ENCODE measurements around the gene SELENOS. TPM values are rescaled to one million over a fixed set of nuclear protein-coding genes. Genes with fewer than 3 reads are reported as not detected.

Gene SELENOS
- 47.2 and 74.3 TPM in 2 replicates for total RNA-seq (ENCODE audit: low replicate concordance)
- long read RNA-seq, transcript SELENOS-203 (6 exons, 1,188 nt), result major isoform, 57 of 69 reads
- long read RNA-seq, partial matches to known transcripts, result 3 of 69 reads
- long read RNA-seq, other reads (novel, unspliced or antisense), result 6 of 69 reads

GRCh38 chr15:101277038-101277822, at the start of gene SELENOS:
SELENOS (minus strand) TSS chr15:101277485; CDS start chr15:101277417, 68 bp downstream.
- peak; percentile 92 for DNase-seq (ENCODE audit: extremely low spot score, unreplicated experiment)
- Mint-ChIP-seq H3K36me3 (peaks cover 33% of the 10 kb centered on the region), H3K27me3 (no peaks in the 10 kb centered on the region), H3K4me1 (ENCODE audit: unreplicated experiment) (peaks cover 7% of the 10 kb centered on the region), H3K27ac (peak within 1 kb of the TSS; percentile 98), H3K4me3 (peak within 1 kb of the TSS; percentile 98), H3K9me3 (no peaks in the 10 kb centered on the region)
- TF ChIP-seq CTCF (conservative IDR thresholded peaks at IDR 0.05), result no peak

- H3K4me1 Mint-ChIP-seq (ENCODE audit: unreplicated experiment), result no peaks in the 10 kb centered on the region
- H3K27me3 Mint-ChIP-seq, result peaks cover 25% of the 10 kb centered on the region
- H3K36me3 Mint-ChIP-seq, result no peaks in the 10 kb centered on the region
- H3K27ac Mint-ChIP-seq, result no peak overlapping the region
- DNase-seq (ENCODE audit: extremely low spot score, unreplicated experiment), result no peak
- no peak for TF ChIP-seq CTCF (conservative IDR thresholded peaks at IDR 0.05)
- H3K9me3 Mint-ChIP-seq, result no peaks in the 10 kb centered on the region
- no peak overlapping the region for H3K4me3 Mint-ChIP-seq
These were observed 49.3 kb upstream of the SELENOS start for GRCh38 chr15:101326462-101327146.

- no peaks in the 10 kb centered on the region for H3K4me1 Mint-ChIP-seq (ENCODE audit: unreplicated experiment)
- no peak overlapping the region for H3K27ac Mint-ChIP-seq
- no peaks in the 10 kb centered on the region for H3K9me3 Mint-ChIP-seq
- peaks cover 30% of the 10 kb centered on the region for H3K27me3 Mint-ChIP-seq
- DNase-seq (ENCODE audit: extremely low spot score, unreplicated experiment), result no peak
- H3K36me3 Mint-ChIP-seq, result no peaks in the 10 kb centered on the region
- no peak overlapping the region for H3K4me3 Mint-ChIP-seq
- TF ChIP-seq CTCF (conservative IDR thresholded peaks at IDR 0.05), result no peak
These were observed 48.7 kb upstream of the SELENOS start for GRCh38 chr15:101326026-101326315.

- H3K27ac Mint-ChIP-seq, result no peak overlapping the region
- H3K36me3 Mint-ChIP-seq, result no peaks in the 10 kb centered on the region
- no peak overlapping the region for H3K4me3 Mint-ChIP-seq
- no peaks in the 10 kb centered on the region for H3K9me3 Mint-ChIP-seq
- no peak for TF ChIP-seq CTCF (conservative IDR thresholded peaks at IDR 0.05)
- DNase-seq (ENCODE audit: extremely low spot score, unreplicated experiment), result no peak
- H3K27me3 Mint-ChIP-seq, result peaks cover 30% of the 10 kb centered on the region
- no peaks in the 10 kb centered on the region for H3K4me1 Mint-ChIP-seq (ENCODE audit: unreplicated experiment)
These were observed 48.2 kb upstream of the SELENOS start for GRCh38 chr15:101325263-101326025.

GRCh38 chr15:101324524-101325177, 47.4 kb upstream of the SELENOS start:
- TF ChIP-seq CTCF (conservative IDR thresholded peaks at IDR 0.05), result no peak
- no peak overlapping the region for H3K27ac Mint-ChIP-seq
- no peaks in the 10 kb centered on the region for H3K36me3 Mint-ChIP-seq
- H3K27me3 Mint-ChIP-seq, result peaks cover 27% of the 10 kb centered on the region
- no peak for DNase-seq (ENCODE audit: extremely low spot score, unreplicated experiment)
- no peaks in the 10 kb centered on the region for H3K4me1 Mint-ChIP-seq (ENCODE audit: unreplicated experiment)
- H3K4me3 Mint-ChIP-seq, result no peak overlapping the region
- no peaks in the 10 kb centered on the region for H3K9me3 Mint-ChIP-seq
